GM20000 (cell line): Measurements from ENCODE around the gene CNOT1.

Source experiments
- DNase-seq: peaks from one replicate; pipeline ENCODE4 v3.0.0; 2012; ENCODE audit warnings: low spot score
- TF ChIP-seq, protein P1 (sequence below): IDR thresholded peaks from 2 replicates; pipeline ENCODE4 v1.5.1; 2012; ENCODE audit warnings: mild to moderate bottlenecking, control low read depth; ENCODE audit errors: extremely low read depth, missing control alignments

CNOT1 gene

DNA sequence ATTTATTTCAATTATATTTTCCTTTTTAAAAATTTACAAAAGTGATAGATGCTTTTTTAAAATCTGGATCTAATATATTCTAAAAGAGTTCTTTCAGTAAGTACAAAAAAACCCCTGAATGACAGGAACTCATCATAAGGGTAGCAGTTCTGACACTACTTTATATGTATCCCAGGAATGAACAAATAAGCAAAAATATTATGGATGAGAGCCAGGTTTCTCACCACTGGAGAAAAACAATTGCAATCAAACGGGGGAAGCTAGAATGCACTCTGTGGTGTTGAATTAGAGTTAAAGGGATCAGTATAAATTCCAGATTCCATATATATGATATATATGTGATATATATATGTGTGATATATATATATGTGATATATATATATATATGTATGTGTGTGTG, 152.8 kb downstream of the CNOT1 start:
- DNase-seq: no peak
- TF ChIP-seq, protein P1, sequence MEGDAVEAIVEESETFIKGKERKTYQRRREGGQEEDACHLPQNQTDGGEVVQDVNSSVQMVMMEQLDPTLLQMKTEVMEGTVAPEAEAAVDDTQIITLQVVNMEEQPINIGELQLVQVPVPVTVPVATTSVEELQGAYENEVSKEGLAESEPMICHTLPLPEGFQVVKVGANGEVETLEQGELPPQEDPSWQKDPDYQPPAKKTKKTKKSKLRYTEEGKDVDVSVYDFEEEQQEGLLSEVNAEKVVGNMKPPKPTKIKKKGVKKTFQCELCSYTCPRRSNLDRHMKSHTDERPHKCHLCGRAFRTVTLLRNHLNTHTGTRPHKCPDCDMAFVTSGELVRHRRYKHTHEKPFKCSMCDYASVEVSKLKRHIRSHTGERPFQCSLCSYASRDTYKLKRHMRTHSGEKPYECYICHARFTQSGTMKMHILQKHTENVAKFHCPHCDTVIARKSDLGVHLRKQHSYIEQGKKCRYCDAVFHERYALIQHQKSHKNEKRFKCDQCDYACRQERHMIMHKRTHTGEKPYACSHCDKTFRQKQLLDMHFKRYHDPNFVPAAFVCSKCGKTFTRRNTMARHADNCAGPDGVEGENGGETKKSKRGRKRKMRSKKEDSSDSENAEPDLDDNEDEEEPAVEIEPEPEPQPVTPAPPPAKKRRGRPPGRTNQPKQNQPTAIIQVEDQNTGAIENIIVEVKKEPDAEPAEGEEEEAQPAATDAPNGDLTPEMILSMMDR: no peak

GRCh38 chr16:58475091-58475619, 154.5 kb downstream of the CNOT1 start:
- TF ChIP-seq, protein P1: no peak
- no peak for DNase-seq

- TF ChIP-seq, protein P1: no peak
- DNase-seq: no peak
These were observed 155.3 kb downstream of the CNOT1 start for GRCh38 chr16:58474296-58474695.

- TF ChIP-seq, protein P1: no peak
- no peak for DNase-seq
These were observed 156.8 kb downstream of the CNOT1 start for GRCh38 chr16:58472827-58473226.

- no peak for DNase-seq
- TF ChIP-seq, protein P1: no peak
These were observed 157.4 kb downstream of the CNOT1 start for GRCh38 chr16:58472266-58472665.

DNA sequence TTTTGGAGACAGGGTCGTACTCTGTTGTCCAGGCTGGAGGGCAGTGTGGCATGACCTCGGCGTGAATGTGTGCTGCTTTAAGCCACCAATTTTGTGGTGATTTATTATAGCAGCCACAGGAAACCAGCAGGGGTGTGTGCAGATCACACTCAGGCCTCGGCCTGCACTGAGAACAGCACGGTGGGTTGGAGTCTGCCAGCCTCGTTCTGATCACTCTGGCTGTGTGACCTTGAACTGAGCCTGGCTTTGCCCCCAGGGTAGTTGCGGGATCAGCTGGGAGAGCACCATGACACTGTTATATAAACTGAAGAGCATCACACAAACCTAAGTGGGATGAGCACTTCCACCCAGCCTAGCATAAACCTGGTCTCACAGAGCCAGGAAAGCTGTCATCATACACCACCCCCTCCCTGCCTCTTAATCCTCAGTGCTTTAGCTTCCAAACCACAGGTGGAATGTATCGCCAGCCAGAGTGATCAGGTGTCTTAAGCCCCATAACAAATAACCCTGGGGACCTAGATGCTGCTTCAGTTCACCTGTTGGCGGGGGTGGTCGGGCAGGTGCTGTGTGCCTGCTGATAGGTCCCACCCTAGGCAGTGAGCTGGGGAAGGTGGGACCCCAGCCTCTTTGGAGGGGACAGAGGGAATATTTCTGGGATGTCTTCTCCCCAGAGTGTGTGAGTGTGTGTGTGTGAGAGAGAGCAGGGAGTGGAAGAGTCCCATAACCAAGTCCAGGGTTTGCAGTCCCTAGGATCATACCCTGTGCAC, 158.2 kb downstream of the CNOT1 start:
- no peak for DNase-seq

More for the DNA sequence above, 158.2 kb downstream of the CNOT1 start:
- TF ChIP-seq, protein P1: no peak
